ENCODE data around the gene SF3B2. TPM values are rescaled to one million over a fixed set of nuclear protein-coding genes. Genes with fewer than 3 reads are reported as not detected.

Gene SF3B2
- total and polyA plus RNA-seq, 4 donors, result 50.5 to 67.6 (median 57.2) TPM

DNA sequence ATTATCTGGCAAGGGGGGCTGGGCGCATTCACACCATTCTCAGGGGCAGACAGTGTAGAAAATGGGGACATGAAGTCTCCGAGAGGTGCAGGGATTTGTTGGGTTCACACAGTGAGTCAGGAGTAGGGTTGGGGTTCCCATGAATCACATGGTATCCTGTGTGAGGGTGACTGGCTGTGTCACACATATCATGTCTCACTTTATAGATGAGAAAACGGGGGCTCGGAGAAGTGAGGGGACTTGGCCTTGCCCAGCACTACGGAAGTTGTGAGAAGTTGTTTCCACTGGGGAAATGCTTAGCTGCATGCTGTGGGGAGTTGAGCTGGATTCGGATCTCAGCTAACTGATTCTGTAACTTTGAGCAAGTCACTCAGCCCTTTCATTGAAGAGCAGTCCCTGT is 7.4 kb upstream of the SF3B2 start:
- WGBS, result 65% methylated on average over 6 of the region's 6 CpGs
- Histone ChIP-seq H3K36me3 (ENCODE audit: control insufficient read depth in 4 of 4, insufficient read depth in 3 of 4, low read depth in 1 of 4, low read length in 3 of 4) (no peaks in the 10 kb centered on the region), H3K4me1 (ENCODE audit: control insufficient read depth in 4 of 4, insufficient read depth in 4 of 4, low read length in 3 of 4) (peaks cover 0 to 5% (median 4%) of the 10 kb centered on the region in 4 donors), H3K27me3 (ENCODE audit: control insufficient read depth in 4 of 4, insufficient read depth in 4 of 4, low read length in 3 of 4) (peaks cover 0 to 4% (median 0%) of the 10 kb centered on the region in 4 donors), H3K9ac (ENCODE audit: low read depth in 1 of 2, low read length in 2 of 2) (no peak overlapping the region), H3K4me3 (ENCODE audit: low read depth in 1 of 3, low read length in 3 of 3) (no peak overlapping the region), H3K9me3 (ENCODE audit: control insufficient read depth in 4 of 4, low read length in 3 of 4) (no peaks in the 10 kb centered on the region), H3K27ac (ENCODE audit: low read depth in 1 of 2, low read length in 2 of 2) (no peak overlapping the region)
- TF ChIP-seq, protein P1, sequence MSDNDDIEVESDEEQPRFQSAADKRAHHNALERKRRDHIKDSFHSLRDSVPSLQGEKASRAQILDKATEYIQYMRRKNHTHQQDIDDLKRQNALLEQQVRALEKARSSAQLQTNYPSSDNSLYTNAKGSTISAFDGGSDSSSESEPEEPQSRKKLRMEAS (IDR thresholded peaks at IDR 0.05), result no peak
- TF ChIP-seq, protein P2, sequence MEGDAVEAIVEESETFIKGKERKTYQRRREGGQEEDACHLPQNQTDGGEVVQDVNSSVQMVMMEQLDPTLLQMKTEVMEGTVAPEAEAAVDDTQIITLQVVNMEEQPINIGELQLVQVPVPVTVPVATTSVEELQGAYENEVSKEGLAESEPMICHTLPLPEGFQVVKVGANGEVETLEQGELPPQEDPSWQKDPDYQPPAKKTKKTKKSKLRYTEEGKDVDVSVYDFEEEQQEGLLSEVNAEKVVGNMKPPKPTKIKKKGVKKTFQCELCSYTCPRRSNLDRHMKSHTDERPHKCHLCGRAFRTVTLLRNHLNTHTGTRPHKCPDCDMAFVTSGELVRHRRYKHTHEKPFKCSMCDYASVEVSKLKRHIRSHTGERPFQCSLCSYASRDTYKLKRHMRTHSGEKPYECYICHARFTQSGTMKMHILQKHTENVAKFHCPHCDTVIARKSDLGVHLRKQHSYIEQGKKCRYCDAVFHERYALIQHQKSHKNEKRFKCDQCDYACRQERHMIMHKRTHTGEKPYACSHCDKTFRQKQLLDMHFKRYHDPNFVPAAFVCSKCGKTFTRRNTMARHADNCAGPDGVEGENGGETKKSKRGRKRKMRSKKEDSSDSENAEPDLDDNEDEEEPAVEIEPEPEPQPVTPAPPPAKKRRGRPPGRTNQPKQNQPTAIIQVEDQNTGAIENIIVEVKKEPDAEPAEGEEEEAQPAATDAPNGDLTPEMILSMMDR (IDR thresholded peaks at IDR 0.05; ENCODE audit: low read depth, low read length, missing input control), result no peak
- TF ChIP-seq EGR1 (IDR thresholded peaks at IDR 0.05; ENCODE audit: low read depth in 2 of 2) (no peak), JUND (IDR thresholded peaks at IDR 0.05) (no peak), FOXA2 (IDR thresholded peaks at IDR 0.05) (no peak), SP1 (IDR thresholded peaks at IDR 0.05) (no peak), TAF1 (conservative IDR thresholded peaks at IDR 0.05) (no peak), RXRA (IDR thresholded peaks at IDR 0.05) (no peak), GABPA (IDR thresholded peaks at IDR 0.05 in 1 of 2, conservative IDR thresholded peaks at IDR 0.05 in 1 of 2) (no peak), HNF4G (IDR thresholded peaks at IDR 0.05) (no peak), HNF4A (conservative IDR thresholded peaks at IDR 0.05) (no peak), RAD21 (IDR thresholded peaks at IDR 0.05) (no peak)
- TF ChIP-seq, protein P3, sequence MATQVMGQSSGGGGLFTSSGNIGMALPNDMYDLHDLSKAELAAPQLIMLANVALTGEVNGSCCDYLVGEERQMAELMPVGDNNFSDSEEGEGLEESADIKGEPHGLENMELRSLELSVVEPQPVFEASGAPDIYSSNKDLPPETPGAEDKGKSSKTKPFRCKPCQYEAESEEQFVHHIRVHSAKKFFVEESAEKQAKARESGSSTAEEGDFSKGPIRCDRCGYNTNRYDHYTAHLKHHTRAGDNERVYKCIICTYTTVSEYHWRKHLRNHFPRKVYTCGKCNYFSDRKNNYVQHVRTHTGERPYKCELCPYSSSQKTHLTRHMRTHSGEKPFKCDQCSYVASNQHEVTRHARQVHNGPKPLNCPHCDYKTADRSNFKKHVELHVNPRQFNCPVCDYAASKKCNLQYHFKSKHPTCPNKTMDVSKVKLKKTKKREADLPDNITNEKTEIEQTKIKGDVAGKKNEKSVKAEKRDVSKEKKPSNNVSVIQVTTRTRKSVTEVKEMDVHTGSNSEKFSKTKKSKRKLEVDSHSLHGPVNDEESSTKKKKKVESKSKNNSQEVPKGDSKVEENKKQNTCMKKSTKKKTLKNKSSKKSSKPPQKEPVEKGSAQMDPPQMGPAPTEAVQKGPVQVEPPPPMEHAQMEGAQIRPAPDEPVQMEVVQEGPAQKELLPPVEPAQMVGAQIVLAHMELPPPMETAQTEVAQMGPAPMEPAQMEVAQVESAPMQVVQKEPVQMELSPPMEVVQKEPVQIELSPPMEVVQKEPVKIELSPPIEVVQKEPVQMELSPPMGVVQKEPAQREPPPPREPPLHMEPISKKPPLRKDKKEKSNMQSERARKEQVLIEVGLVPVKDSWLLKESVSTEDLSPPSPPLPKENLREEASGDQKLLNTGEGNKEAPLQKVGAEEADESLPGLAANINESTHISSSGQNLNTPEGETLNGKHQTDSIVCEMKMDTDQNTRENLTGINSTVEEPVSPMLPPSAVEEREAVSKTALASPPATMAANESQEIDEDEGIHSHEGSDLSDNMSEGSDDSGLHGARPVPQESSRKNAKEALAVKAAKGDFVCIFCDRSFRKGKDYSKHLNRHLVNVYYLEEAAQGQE (IDR thresholded peaks at IDR 0.05), result no peak
- TF ChIP-seq, protein P4, sequence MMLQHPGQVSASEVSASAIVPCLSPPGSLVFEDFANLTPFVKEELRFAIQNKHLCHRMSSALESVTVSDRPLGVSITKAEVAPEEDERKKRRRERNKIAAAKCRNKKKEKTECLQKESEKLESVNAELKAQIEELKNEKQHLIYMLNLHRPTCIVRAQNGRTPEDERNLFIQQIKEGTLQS (IDR thresholded peaks at IDR 0.05), result no peak
- TF ChIP-seq, protein P5, sequence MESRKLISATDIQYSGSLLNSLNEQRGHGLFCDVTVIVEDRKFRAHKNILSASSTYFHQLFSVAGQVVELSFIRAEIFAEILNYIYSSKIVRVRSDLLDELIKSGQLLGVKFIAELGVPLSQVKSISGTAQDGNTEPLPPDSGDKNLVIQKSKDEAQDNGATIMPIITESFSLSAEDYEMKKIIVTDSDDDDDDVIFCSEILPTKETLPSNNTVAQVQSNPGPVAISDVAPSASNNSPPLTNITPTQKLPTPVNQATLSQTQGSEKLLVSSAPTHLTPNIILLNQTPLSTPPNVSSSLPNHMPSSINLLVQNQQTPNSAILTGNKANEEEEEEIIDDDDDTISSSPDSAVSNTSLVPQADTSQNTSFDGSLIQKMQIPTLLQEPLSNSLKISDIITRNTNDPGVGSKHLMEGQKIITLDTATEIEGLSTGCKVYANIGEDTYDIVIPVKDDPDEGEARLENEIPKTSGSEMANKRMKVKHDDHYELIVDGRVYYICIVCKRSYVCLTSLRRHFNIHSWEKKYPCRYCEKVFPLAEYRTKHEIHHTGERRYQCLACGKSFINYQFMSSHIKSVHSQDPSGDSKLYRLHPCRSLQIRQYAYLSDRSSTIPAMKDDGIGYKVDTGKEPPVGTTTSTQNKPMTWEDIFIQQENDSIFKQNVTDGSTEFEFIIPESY (IDR thresholded peaks at IDR 0.05), result no peak
- DNase-seq (ENCODE audit: low spot score), result no peak

- H3K4me3 ChIP-seq (ENCODE audit: low read depth in 1 of 3, low read length in 3 of 3), result no peak overlapping the region
- peak; percentile 77 for DNase-seq (ENCODE audit: low spot score)
- peaks cover 0 to 4% (median 0%) of the 10 kb centered on the region in 4 donors for H3K27me3 ChIP-seq (ENCODE audit: control insufficient read depth in 4 of 4, insufficient read depth in 4 of 4, low read length in 3 of 4)
- H3K27ac ChIP-seq (ENCODE audit: low read depth in 1 of 2, low read length in 2 of 2), result no peak overlapping the region
- H3K9ac ChIP-seq (ENCODE audit: low read depth in 1 of 2, low read length in 2 of 2), result no peak overlapping the region
- no peaks in the 10 kb centered on the region for H3K36me3 ChIP-seq (ENCODE audit: control insufficient read depth in 4 of 4, insufficient read depth in 3 of 4, low read depth in 1 of 4, low read length in 3 of 4)
- no peaks in the 10 kb centered on the region for H3K9me3 ChIP-seq (ENCODE audit: control insufficient read depth in 4 of 4, low read length in 3 of 4)
- 15% methylated on average over 11 of the region's 11 CpGs for WGBS
- TF ChIP-seq RAD21 (IDR thresholded peaks at IDR 0.05) (peak in 1 of 2 donors; percentile 68), TAF1 (conservative IDR thresholded peaks at IDR 0.05) (no peak)
- TF ChIP-seq, protein P2 (IDR thresholded peaks at IDR 0.05; ENCODE audit: low read depth, low read length, missing input control), result peak; percentile 86
- TF ChIP-seq, protein P1 (IDR thresholded peaks at IDR 0.05), result no peak
- peaks cover 0 to 5% (median 4%) of the 10 kb centered on the region in 4 donors for H3K4me1 ChIP-seq (ENCODE audit: control insufficient read depth in 4 of 4, insufficient read depth in 4 of 4, low read length in 3 of 4)
Observed at GRCh38 chr11:66045177-66045639, 7.0 kb upstream of the SF3B2 start.

Data from liver (tissue), 9 donors.